Raji (cell line): ENCODE data around the gene SECTM1.

Experiments used
- POLR2A ChIP-seq: IDR thresholded peaks from 2 replicates; pipeline ENCODE4 v1.6.1; 2011; ENCODE audit warnings: low read depth, low read length, control low read depth; ENCODE audit not compliant: insufficient read depth

The SECTM1 gene

DNA sequence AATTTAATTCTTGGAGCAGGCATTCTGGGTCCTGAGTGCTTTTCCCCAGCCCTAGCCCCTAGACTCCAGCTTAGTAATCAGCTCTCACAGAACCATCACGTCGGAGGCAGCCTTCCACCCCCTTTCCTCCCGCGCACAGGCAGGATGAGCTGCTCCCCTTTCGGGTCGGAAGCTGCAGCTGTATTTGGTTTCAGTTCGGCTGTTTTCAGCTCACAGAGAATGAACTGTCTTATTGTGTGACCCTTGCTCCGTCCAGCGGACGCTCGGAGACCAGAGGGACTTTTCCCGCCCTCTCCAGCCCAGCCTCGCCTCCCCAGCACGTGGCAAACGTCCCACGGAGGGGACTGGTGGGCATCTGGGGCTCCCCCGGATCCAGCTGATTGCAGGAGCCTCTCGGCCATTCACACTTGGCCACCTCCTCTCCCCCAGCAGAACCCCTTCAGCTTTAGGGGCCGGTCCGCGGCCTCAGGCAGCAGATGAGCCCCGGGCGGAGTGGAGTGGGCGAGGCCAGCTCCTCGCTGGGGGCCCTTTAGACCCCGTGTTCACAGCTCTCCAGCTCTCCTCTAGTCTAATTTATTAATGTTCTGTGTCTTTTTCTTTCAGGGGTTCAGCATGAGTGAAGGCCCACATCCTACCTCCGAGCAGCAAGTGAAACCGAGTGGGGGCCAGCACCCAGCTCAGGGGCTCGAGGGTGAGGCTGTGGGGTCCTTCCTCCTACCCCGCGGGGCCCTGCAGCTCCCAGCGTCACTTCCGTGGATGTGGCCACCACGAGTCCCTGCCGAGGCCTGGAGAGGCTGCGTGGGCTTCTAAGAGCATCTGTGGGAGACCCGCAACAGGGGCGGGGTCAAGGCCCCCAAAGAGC, 37.1 kb upstream of the SECTM1 start:
- TF ChIP-seq POLR2A = no peak

DNA sequence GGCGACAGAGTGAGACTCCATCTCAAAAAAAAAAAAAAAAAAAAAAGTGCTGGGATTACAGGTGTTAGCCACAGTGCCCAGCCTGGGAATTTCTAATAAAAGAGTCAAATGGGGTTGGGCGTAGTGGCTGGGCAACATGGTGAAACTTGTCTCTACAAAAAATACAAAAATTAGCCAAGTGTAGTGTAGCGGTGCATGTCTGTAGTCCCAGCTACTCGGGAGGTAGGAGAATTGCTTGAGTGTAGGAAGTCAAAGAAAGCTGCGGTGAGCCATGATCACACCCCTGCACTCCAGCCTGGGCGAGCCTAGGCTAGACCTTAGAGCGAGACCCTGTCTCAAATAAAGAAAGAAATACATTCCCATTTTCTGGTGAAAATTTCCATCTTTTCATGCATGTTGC, 35.6 kb upstream of the SECTM1 start:
- no peak for TF ChIP-seq POLR2A

- TF ChIP-seq POLR2A = 0 out of 2 replicates have a peak, but pooled peaks have one; percentile 20
Observed at GRCh38 chr17:82367724-82368524, 34.4 kb upstream of the SECTM1 start.

GRCh38 chr17:82366749-82367148, 33.2 kb upstream of the SECTM1 start:
- no peak for TF ChIP-seq POLR2A

- no peak for TF ChIP-seq POLR2A
Observed at GRCh38 chr17:82365606-82366295, 32.2 kb upstream of the SECTM1 start.

GRCh38 chr17:82361885-82362633, 28.5 kb upstream of the SECTM1 start:
- TF ChIP-seq POLR2A = no peak

DNA sequence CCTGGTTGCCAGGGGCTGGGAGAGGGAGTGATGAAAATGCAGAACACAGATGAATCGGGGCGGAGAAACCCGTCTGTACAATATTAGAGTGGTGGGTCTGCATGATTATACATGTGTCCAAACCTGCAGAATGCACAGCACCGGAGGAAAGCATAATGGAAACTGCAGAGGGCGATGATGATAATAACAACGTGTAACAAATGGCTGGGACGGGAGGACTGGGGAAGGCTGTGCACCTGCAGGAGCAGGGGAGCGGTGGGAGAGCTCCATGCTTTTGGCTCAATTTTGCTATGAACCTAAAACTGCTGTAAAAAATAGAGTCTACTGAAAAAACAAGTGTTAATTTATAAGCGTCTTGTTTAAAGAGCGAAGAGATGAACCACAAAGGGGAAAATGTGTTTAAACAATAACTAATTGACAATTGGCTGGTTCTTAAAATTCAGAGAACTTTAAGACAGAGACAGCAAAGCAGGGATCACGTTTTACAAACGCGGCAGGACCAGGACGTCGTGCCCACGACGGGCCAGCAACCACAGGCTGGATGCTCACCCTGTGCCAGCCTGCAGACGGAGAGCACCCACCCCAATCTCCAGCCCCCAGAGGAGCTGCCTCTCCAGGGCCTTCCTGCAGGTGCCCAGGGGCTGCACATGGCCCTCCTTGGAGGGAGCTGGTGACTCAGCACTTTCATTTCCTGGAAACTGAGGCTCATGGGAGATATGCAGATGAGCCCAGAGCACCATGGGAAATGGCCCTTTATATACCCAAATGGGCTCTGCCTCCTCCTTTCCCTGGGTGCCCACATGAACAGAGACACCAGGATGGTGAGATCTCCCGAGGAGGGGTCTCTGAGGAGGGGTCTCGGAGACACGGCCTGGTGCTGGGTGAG, 25.1 kb upstream of the SECTM1 start, which contains the start of gene TEX19:
TEX19 (plus strand) TSS at position 783 of the 886 bp plus-strand sequence. CDS start 2,904 bp downstream, outside the sequence.
- peak; percentile 37; the same call in 1 of the 2 replicates for TF ChIP-seq POLR2A

DNA sequence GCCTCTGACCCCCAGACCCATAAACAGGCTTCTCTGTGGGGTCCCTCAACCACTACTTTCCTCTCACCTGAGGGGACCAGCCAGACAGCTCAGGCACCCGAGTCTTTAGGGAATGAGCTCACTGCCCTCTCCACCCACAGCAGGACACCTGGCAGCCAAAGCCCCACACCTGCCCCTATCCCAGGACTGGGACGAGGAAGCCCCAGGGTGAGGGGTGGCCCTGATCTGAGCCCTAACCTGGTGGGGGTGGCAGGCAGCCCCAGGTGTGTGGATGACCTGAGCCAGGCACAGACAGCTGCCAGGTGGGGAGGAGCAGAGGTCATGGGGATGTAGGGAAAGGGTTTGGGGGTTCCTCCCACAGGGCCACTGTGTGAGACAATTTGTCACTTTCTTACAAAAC, 23.8 kb upstream of the SECTM1 start:
- no peak for TF ChIP-seq POLR2A

DNA sequence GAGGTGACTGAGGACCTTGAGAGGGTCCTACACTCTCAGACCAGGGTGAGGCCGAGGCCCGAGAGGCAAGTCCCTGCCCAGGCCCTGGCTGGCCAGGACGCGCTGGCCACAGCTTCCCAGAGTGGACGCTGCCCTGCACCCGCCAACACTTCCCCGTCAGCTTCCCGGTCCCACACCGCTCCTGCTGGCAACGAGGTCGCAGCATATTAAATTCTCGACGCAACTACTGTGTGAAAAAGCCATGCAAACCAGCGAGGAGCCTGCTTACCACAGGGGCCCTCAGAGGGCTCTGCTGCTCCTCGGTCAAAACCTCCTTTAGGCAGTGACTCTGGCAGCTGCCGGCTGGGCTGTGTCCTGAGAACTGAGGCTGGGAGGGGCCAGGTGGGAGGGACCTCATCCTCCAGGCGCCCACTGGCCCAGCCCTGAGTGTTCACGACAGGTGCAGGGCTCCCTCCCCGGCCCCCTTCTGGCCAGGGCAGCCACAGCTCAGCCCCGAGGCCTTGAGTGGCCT, 23.3 kb upstream of the SECTM1 start:
- TF ChIP-seq POLR2A = no peak

DNA sequence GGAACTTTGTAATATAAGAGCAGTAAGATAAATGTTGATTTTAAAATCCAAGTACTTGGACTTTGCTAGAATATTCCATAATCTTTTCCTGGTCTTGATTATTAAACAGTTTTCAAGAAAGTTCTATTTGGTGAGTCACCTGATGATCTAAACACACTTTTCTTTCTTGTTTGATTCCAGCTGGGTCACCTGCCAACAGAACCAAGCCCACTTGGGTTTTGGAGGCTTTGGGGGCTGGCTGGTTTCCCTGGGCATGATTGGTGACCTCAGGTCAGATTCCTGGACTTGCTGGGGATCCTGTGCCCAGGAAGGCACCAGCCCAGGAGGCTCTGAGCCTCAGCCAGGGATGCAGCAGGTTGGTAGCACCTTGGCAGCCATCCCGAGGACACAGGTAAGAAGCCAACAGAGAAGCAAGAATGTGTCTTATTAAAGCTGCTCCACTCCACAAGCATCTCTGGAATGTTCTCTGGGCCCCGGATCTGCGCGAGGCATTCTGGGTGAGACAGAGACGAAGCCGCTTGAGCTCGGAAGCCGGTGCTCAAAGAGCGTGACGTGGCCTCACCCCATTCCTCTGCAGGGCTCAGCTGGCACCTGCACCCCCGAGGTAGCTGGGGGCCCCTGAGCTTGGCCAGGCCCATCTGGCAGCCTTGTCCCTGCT, 22.3 kb upstream of the SECTM1 start:
- no peak for TF ChIP-seq POLR2A

DNA sequence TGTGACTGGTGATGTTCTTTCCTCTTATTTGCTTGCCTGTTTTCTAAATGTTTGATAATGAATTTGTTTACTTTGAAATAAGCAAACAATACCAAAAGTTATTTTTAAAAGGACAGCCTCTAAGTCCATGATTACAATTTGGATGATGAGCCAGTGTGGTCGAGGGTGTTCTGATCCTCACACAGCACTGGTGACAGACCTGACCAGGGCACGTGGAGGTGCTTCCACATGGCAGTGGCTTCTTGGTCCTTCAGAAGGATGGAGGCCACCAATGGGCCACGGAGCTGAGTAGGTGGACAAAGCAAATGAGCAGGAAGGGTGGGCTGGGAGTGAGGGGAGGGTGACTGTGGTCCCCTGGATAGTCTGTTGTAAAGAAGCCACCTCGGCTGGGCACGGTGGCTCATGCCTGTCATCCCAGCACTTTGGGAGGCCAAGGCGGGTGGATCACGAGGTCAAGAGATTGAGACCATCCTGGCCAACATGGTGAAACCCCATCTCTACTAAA, 21.3 kb upstream of the SECTM1 start:
- no peak for TF ChIP-seq POLR2A

DNA sequence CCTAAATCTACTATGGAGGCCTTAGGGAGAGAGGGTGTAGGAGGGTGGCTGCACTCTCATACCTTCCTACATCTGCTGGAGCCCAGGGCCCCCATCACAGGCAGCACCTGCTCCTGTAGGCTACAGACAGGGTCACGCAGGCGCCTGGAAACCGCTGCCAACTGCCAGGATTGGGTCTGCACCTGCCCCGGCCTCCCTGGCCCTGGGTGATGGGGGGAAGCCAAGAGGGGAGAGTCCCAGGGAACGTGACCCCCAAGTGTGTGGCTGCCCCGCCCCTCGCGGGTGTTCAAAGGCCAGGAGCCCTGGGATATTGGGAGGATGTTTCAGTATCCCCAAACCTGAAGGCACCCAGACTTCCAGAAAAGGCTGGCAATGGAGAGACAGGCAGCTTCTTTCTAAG, 19.9 kb upstream of the SECTM1 start:
- TF ChIP-seq POLR2A = no peak
